ENCODE data around the gene TNS3. TPM values are rescaled to one million over a fixed set of nuclear protein-coding genes. Genes with fewer than 3 reads are reported as not detected.

Gene TNS3
- polyA plus RNA-seq, 1 of the 3 experiments (the other 2 are of a cell fraction) = 72.3 TPM

DNA sequence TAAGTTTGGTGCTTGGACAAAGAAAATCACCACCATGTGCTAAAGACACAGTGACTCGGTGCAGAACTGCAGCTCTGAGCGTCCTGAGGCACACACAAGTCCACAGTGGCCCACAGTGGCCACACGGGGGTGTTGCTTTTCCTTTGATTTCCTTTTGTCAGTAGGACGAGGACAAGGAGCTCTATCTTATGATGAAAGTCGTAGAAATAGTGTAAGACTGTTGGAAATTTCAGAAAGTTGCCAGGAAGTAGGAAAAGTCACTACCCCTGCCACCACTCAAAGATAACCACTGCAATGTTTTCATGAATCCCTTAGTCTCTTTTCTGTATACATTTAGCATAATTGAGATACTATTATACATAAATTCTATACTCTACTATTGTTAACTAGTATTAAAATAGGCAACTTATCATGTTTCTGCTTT, 146.0 kb downstream of the TNS3 start:
- Histone ChIP-seq H4K20me1 (ENCODE audit: insufficient read depth) (no peaks in the 10 kb centered on the region), H3K36me3 (replicated peaks in 1 of 2; ENCODE audit: control insufficient read depth in 1 of 2, insufficient read depth in 2 of 2, low read length in 1 of 2) (peaks cover 27 to 70% of the 10 kb centered on the region in 2 experiments), H3K79me2 (ENCODE audit: insufficient read depth) (no peaks in the 10 kb centered on the region), H2AFZ (ENCODE audit: low read depth) (no peak overlapping the region), H3K9me3 (no peaks in the 10 kb centered on the region), H3K4me2 (no peak overlapping the region), H3K9ac (no peak overlapping the region), H3K4me1 (ENCODE audit: control insufficient read depth in 1 of 2, insufficient read depth in 2 of 2, low read depth in 1 of 2, low read length in 1 of 2) (peaks cover 0 to 12% of the 10 kb centered on the region in 2 experiments; a peak in 2 of 4 replicates), H3K9me2 (no peaks in the 10 kb centered on the region), H3F3A (replicated peaks; ENCODE audit: insufficient read depth) (no peaks in the 10 kb centered on the region), H3K27me3 (ENCODE audit: insufficient read depth) (no peaks in the 10 kb centered on the region), H3K4me3 (ENCODE audit: low read depth in 2 of 2, low read length in 1 of 2) (no peak overlapping the region), H3K27ac (ENCODE audit: low read depth in 2 of 2, low read length in 1 of 2) (no peak overlapping the region)
- DNase-seq = peak; percentile 79
- ChIA-PET POLR2A (no interaction called here), CTCF (interaction anchor here (0.6 to 4.7 kb wide), 87 partner anchors 9 to 1543 kb away, joined by 3 to 151 read pairs (median 4); no protein-coding TSS in a partner anchor)
- TF ChIP-seq, protein P1, sequence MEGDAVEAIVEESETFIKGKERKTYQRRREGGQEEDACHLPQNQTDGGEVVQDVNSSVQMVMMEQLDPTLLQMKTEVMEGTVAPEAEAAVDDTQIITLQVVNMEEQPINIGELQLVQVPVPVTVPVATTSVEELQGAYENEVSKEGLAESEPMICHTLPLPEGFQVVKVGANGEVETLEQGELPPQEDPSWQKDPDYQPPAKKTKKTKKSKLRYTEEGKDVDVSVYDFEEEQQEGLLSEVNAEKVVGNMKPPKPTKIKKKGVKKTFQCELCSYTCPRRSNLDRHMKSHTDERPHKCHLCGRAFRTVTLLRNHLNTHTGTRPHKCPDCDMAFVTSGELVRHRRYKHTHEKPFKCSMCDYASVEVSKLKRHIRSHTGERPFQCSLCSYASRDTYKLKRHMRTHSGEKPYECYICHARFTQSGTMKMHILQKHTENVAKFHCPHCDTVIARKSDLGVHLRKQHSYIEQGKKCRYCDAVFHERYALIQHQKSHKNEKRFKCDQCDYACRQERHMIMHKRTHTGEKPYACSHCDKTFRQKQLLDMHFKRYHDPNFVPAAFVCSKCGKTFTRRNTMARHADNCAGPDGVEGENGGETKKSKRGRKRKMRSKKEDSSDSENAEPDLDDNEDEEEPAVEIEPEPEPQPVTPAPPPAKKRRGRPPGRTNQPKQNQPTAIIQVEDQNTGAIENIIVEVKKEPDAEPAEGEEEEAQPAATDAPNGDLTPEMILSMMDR (IDR thresholded peaks at IDR 0.05) = peak; percentile 79
- TF ChIP-seq ELF1 (IDR thresholded peaks at IDR 0.05) (no peak), FOSL2 (IDR thresholded peaks at IDR 0.05; ENCODE audit: borderline replicate concordance, low read depth) (no peak), CHD2 (IDR thresholded peaks at IDR 0.05; ENCODE audit: low read length, partially characterized antibody) (no peak), RAD21 (IDR thresholded peaks at IDR 0.05; ENCODE audit: low read length) (peak; percentile 95), SMC3 (IDR thresholded peaks at IDR 0.05; ENCODE audit: low read depth, low read length) (peak; percentile 91), EZH2phosphoT487 (IDR thresholded peaks at IDR 0.05; ENCODE audit: borderline replicate concordance, low read depth) (no peak), YY1 (IDR thresholded peaks at IDR 0.05; ENCODE audit: low read depth) (no peak), POLR2AphosphoS5 (IDR thresholded peaks at IDR 0.05; ENCODE audit: low read depth, low read length) (no peak)
- 43% methylated on average over 5 of the region's 5 CpGs for WGBS (ENCODE audit: low lambda C conversion rate)

DNA sequence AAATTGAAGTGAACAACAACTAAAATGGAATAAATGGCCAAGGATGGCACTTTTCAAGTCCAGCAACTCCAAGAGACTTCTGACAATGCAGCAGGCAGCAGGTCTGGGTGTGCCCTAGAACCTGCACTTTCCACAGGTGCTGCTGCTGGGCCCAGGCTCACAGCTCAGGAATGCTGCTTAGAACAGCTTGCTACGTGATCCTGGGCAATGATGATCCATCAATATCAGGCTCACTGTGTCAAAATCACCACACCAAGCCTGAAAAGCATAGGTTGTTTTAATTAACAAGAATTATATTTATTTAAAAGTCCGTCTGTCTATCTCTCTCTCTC, 148.4 kb downstream of the TNS3 start:
- Histone ChIP-seq H3K79me2 (ENCODE audit: insufficient read depth) (no peaks in the 10 kb centered on the region), H3K9me2 (no peaks in the 10 kb centered on the region), H3K27me3 (ENCODE audit: insufficient read depth) (no peaks in the 10 kb centered on the region), H4K20me1 (ENCODE audit: insufficient read depth) (no peaks in the 10 kb centered on the region), H3K36me3 (replicated peaks in 1 of 2; ENCODE audit: control insufficient read depth in 1 of 2, insufficient read depth in 2 of 2, low read length in 1 of 2) (peaks cover 34 to 56% of the 10 kb centered on the region in 2 experiments), H3K4me3 (ENCODE audit: low read depth in 2 of 2, low read length in 1 of 2) (no peak overlapping the region), H3K4me1 (ENCODE audit: control insufficient read depth in 1 of 2, insufficient read depth in 2 of 2, low read depth in 1 of 2, low read length in 1 of 2) (peaks cover 0 to 18% of the 10 kb centered on the region in 2 experiments; a peak in 2 of 4 replicates), H3K9me3 (no peaks in the 10 kb centered on the region), H2AFZ (ENCODE audit: low read depth) (no peak overlapping the region), H3K9ac (no peak overlapping the region), H3K4me2 (no peak overlapping the region), H3F3A (replicated peaks; ENCODE audit: insufficient read depth) (no peaks in the 10 kb centered on the region), H3K27ac (ENCODE audit: low read depth in 2 of 2, low read length in 1 of 2) (no peak overlapping the region)
- 95% methylated on average over 2 of the region's 2 CpGs for WGBS (ENCODE audit: low lambda C conversion rate)
- DNase-seq = no peak
- POLR2A ChIA-PET = no interaction called here
- CTCF ChIA-PET = interaction anchor here (1.9 to 4.7 kb wide), 3 partner anchors 18 to 386 kb away, joined by 12 to 151 read pairs (median 60); no protein-coding TSS in a partner anchor
- TF ChIP-seq, protein P2, sequence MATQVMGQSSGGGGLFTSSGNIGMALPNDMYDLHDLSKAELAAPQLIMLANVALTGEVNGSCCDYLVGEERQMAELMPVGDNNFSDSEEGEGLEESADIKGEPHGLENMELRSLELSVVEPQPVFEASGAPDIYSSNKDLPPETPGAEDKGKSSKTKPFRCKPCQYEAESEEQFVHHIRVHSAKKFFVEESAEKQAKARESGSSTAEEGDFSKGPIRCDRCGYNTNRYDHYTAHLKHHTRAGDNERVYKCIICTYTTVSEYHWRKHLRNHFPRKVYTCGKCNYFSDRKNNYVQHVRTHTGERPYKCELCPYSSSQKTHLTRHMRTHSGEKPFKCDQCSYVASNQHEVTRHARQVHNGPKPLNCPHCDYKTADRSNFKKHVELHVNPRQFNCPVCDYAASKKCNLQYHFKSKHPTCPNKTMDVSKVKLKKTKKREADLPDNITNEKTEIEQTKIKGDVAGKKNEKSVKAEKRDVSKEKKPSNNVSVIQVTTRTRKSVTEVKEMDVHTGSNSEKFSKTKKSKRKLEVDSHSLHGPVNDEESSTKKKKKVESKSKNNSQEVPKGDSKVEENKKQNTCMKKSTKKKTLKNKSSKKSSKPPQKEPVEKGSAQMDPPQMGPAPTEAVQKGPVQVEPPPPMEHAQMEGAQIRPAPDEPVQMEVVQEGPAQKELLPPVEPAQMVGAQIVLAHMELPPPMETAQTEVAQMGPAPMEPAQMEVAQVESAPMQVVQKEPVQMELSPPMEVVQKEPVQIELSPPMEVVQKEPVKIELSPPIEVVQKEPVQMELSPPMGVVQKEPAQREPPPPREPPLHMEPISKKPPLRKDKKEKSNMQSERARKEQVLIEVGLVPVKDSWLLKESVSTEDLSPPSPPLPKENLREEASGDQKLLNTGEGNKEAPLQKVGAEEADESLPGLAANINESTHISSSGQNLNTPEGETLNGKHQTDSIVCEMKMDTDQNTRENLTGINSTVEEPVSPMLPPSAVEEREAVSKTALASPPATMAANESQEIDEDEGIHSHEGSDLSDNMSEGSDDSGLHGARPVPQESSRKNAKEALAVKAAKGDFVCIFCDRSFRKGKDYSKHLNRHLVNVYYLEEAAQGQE (IDR thresholded peaks at IDR 0.05; ENCODE audit: low read depth, low read length) = no peak
- TF ChIP-seq, protein P3, sequence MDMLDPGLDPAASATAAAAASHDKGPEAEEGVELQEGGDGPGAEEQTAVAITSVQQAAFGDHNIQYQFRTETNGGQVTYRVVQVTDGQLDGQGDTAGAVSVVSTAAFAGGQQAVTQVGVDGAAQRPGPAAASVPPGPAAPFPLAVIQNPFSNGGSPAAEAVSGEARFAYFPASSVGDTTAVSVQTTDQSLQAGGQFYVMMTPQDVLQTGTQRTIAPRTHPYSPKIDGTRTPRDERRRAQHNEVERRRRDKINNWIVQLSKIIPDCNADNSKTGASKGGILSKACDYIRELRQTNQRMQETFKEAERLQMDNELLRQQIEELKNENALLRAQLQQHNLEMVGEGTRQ (IDR thresholded peaks at IDR 0.05; ENCODE audit: borderline replicate concordance, low read depth, low read length) = no peak
- no peak for TF ChIP-seq EZH2phosphoT487 (IDR thresholded peaks at IDR 0.05; ENCODE audit: borderline replicate concordance, low read depth)
- TF ChIP-seq, protein P1 (IDR thresholded peaks at IDR 0.05) = no peak
- TF ChIP-seq, protein P4, sequence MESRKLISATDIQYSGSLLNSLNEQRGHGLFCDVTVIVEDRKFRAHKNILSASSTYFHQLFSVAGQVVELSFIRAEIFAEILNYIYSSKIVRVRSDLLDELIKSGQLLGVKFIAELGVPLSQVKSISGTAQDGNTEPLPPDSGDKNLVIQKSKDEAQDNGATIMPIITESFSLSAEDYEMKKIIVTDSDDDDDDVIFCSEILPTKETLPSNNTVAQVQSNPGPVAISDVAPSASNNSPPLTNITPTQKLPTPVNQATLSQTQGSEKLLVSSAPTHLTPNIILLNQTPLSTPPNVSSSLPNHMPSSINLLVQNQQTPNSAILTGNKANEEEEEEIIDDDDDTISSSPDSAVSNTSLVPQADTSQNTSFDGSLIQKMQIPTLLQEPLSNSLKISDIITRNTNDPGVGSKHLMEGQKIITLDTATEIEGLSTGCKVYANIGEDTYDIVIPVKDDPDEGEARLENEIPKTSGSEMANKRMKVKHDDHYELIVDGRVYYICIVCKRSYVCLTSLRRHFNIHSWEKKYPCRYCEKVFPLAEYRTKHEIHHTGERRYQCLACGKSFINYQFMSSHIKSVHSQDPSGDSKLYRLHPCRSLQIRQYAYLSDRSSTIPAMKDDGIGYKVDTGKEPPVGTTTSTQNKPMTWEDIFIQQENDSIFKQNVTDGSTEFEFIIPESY (IDR thresholded peaks at IDR 0.05; ENCODE audit: borderline replicate concordance, low read depth) = no peak
- TF ChIP-seq RXRA (IDR thresholded peaks at IDR 0.05; ENCODE audit: borderline replicate concordance, low read depth) = no peak
- no peak for TF ChIP-seq YY1 (IDR thresholded peaks at IDR 0.05; ENCODE audit: low read depth)
- no peak for TF ChIP-seq TEAD4 (IDR thresholded peaks at IDR 0.05; ENCODE audit: borderline replicate concordance, insufficient read depth)

All from SK-N-SH (cell line).